Nasal cavity respiratory epithelium epithelial cell of viscerocranial mucosa (primary cell): Measurements from ENCODE around the gene TEP1. TPM values are rescaled to one million over a fixed set of nuclear protein-coding genes. Genes with fewer than 3 reads are reported as not detected.

ENCODE experiments used
- total RNA-seq: library from RNA; depleted of rRNA; stranded (reverse); fragments of >200 nt; gene quantifications from 2 replicates; pipeline ENCODE4 v1.2.3, GENCODE V29; 2014

Gene TEP1
- total RNA-seq, result 13.0 and 29.0 TPM in 2 replicates

GRCh38 chr14:20412876-20413743 lies at the start of gene TEP1:
TEP1 (minus strand) TSS chr14:20413501; CDS start chr14:20408439, 5,062 bp downstream.

GRCh38 chr14:20461225-20462141 lies 48.2 kb upstream of the TEP1 start, which contains the start of gene PIP4P1:
PIP4P1 (minus strand) TSS chr14:20461434; CDS start chr14:20461325, 109 bp downstream.

GRCh38 chr14:20454516-20455354 lies 41.4 kb upstream of the TEP1 start, which contains the start of the genes APEX1 and OSGEP:
APEX1 (plus strand) TSS chr14:20455226; CDS start chr14:20455646, 420 bp downstream.
OSGEP (minus strand) TSS chr14:20454812; CDS start chr14:20454683, 129 bp downstream.

GRCh38 chr14:20435582-20436362 lies 22.5 kb upstream of the TEP1 start, which contains the start of gene KLHL33:
KLHL33 (minus strand) TSS chr14:20436166; CDS start chr14:20435811, 355 bp downstream.

GRCh38 chr14:20343092-20343861 lies 70.0 kb downstream of the TEP1 start, which contains the start of gene PARP2:
PARP2 (plus strand) TSS chr14:20343635; CDS start chr14:20343642, 7 bp downstream.

GRCh38 chr14:20332788-20333493 lies 80.4 kb downstream of the TEP1 start, which contains the start of gene CCNB1IP1:
CCNB1IP1 (minus strand) TSS chr14:20333279; CDS start chr14:20316523, 16,756 bp downstream.

Other genes starting within 250 kb of the TEP1 start
- gene OR11G2, start 222.6 kb downstream of the TEP1 start, total RNA-seq, result not detected in 2 replicates
- gene OR11H6, start 189.8 kb downstream of the TEP1 start, total RNA-seq, result not detected in 2 replicates
- not detected in 2 replicates for gene OR11H7, start 184.5 kb downstream of the TEP1 start, total RNA-seq
- gene OR11H4, start 174.2 kb downstream of the TEP1 start, total RNA-seq, result not detected in 2 replicates
- gene TTC5, start 107.5 kb downstream of the TEP1 start, total RNA-seq, result 8.9 and 23.0 TPM in 2 replicates
- 83.3 and 150 TPM in 2 replicates for gene CCNB1IP1, start 80.2 kb downstream of the TEP1 start, total RNA-seq
- 9.9 and 10.7 TPM in 2 replicates for gene PARP2, start 69.9 kb downstream of the TEP1 start, total RNA-seq
- gene KLHL33, start 22.7 kb upstream of the TEP1 start, total RNA-seq, result not detected in 2 replicates
- 15.0 and 17.6 TPM in 2 replicates for gene OSGEP, start 41.3 kb upstream of the TEP1 start, total RNA-seq
- gene APEX1, start 41.7 kb upstream of the TEP1 start, total RNA-seq, result 64.9 and 86.6 TPM in 2 replicates
- 17.4 and 27.3 TPM in 2 replicates for gene PIP4P1, start 47.9 kb upstream of the TEP1 start, total RNA-seq
- gene PNP, start 55.9 kb upstream of the TEP1 start, total RNA-seq, result 40.6 and 84.1 TPM in 2 replicates
- gene RNASE10, start 92.0 kb upstream of the TEP1 start, total RNA-seq, result not detected in 2 replicates
- not detected in 2 replicates for gene RNASE9, start 147.5 kb upstream of the TEP1 start, total RNA-seq
- gene RNASE11, start 174.5 kb upstream of the TEP1 start, total RNA-seq, result not detected in 2 replicates
- not detected in 2 replicates for gene RNASE12, start 177.9 kb upstream of the TEP1 start, total RNA-seq
- gene OR6S1, start 228.2 kb upstream of the TEP1 start, total RNA-seq, result not detected in 2 replicates